ENCODE data around the gene DYNLRB1.

DNA sequence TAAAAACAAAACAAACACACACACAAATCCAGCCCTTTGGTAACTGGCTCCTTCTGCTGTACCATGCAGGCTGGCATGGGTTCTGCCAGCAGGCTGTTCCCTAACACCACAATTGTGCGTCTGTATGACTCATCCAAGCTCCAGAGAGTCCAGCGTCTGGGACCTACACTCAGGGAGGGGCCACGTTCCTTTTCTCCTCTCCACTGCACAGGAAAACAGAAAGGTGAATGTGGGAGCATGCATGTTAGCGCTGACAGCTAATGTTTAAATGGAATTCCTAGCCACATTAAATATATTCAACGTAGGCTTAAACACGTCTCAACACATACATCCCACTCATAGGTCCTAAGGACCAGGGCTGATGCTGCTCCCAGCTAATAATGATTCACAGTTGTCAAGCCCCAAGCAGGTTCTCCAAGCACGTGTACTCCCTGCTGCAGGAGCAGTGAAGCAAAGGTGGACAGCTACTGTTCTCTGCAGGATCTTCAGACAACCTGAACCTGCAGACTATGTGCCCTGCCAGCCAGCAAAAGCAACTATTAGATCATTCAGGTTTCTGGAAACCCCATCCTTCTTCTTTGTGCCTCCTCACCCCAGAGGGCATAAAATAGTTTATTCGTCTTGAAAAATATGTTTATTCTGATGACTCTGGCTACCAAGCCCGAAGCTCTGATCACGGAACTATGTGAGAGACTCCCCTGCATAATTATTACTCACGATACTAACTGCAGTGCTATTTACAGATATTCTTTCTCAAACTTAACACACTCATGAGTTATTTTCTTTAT, 63.2 kb downstream of the DYNLRB1 start:
- TF ChIP-seq CTCF (IDR thresholded peaks at IDR 0.05) (peak; percentile 55 to 79 (median 73)), POLR2A (IDR thresholded peaks at IDR 0.05) (no peak)
